ENCODE measurements around the gene FUT8.

FUT8 gene

GRCh38 chr14:65771271-65771670 lies 358.7 kb downstream of the FUT8 start:
- H3K36me3 ChIP-seq (ENCODE audit: low read depth), result no peaks in the 10 kb centered on the region
- no peaks in the 10 kb centered on the region for H3K9me3 ChIP-seq (ENCODE audit: severe bottlenecking)
- DNase-seq (ENCODE audit: low spot score), result no peak
- H3K27me3 ChIP-seq (ENCODE audit: insufficient read depth, poor library complexity, severe bottlenecking), result peaks cover 3% of the 10 kb centered on the region
- ATAC-seq (ENCODE audit: low read depth), result no peak
- no peak overlapping the region for H3K27ac ChIP-seq (ENCODE audit: poor library complexity, severe bottlenecking)
- H3K4me1 ChIP-seq (ENCODE audit: insufficient read depth, poor library complexity, severe bottlenecking), result no peaks in the 10 kb centered on the region
- no peak overlapping the region for H3K4me3 ChIP-seq (ENCODE audit: severe bottlenecking)
- TF ChIP-seq CTCF (IDR thresholded peaks at IDR 0.05; ENCODE audit: poor library complexity, severe bottlenecking), result no peak

- DNase-seq (ENCODE audit: low spot score) (no peak), ATAC-seq (ENCODE audit: low read depth) (no peak)
- no peaks in the 10 kb centered on the region for H3K9me3 ChIP-seq (ENCODE audit: severe bottlenecking)
- H3K4me3 ChIP-seq (ENCODE audit: severe bottlenecking), result no peak overlapping the region
- H3K27ac ChIP-seq (ENCODE audit: poor library complexity, severe bottlenecking), result no peak overlapping the region
- no peak for TF ChIP-seq CTCF (IDR thresholded peaks at IDR 0.05; ENCODE audit: poor library complexity, severe bottlenecking)
- H3K36me3 ChIP-seq (ENCODE audit: low read depth), result no peaks in the 10 kb centered on the region
- H3K27me3 ChIP-seq (ENCODE audit: insufficient read depth, poor library complexity, severe bottlenecking), result peaks cover 3% of the 10 kb centered on the region
- H3K4me1 ChIP-seq (ENCODE audit: insufficient read depth, poor library complexity, severe bottlenecking), result no peaks in the 10 kb centered on the region
Observed at GRCh38 chr14:65772466-65772865, 359.9 kb downstream of the FUT8 start.

- Histone ChIP-seq H3K36me3 (ENCODE audit: low read depth) (no peaks in the 10 kb centered on the region), H3K4me3 (ENCODE audit: severe bottlenecking) (no peak overlapping the region), H3K27me3 (ENCODE audit: insufficient read depth, poor library complexity, severe bottlenecking) (peaks cover 3% of the 10 kb centered on the region), H3K9me3 (ENCODE audit: severe bottlenecking) (no peaks in the 10 kb centered on the region), H3K4me1 (ENCODE audit: insufficient read depth, poor library complexity, severe bottlenecking) (no peaks in the 10 kb centered on the region), H3K27ac (ENCODE audit: poor library complexity, severe bottlenecking) (no peak overlapping the region)
- DNase-seq (ENCODE audit: low spot score) (no peak), ATAC-seq (ENCODE audit: low read depth) (no peak)
- no peak for TF ChIP-seq CTCF (IDR thresholded peaks at IDR 0.05; ENCODE audit: poor library complexity, severe bottlenecking)
Observed at GRCh38 chr14:65772921-65773574, 360.5 kb downstream of the FUT8 start.

- no peak overlapping the region for H3K4me3 ChIP-seq (ENCODE audit: severe bottlenecking)
- DNase-seq (ENCODE audit: low spot score) (no peak), ATAC-seq (ENCODE audit: low read depth) (no peak)
- TF ChIP-seq CTCF (IDR thresholded peaks at IDR 0.05; ENCODE audit: poor library complexity, severe bottlenecking), result no peak
- peaks cover 3% of the 10 kb centered on the region for H3K27me3 ChIP-seq (ENCODE audit: insufficient read depth, poor library complexity, severe bottlenecking)
- H3K4me1 ChIP-seq (ENCODE audit: insufficient read depth, poor library complexity, severe bottlenecking), result no peaks in the 10 kb centered on the region
- H3K9me3 ChIP-seq (ENCODE audit: severe bottlenecking), result no peaks in the 10 kb centered on the region
- H3K36me3 ChIP-seq (ENCODE audit: low read depth), result no peaks in the 10 kb centered on the region
- no peak overlapping the region for H3K27ac ChIP-seq (ENCODE audit: poor library complexity, severe bottlenecking)
Observed at GRCh38 chr14:65774041-65774440, 361.5 kb downstream of the FUT8 start.

- H3K9me3 ChIP-seq (ENCODE audit: severe bottlenecking), result no peaks in the 10 kb centered on the region
- no peak for DNase-seq (ENCODE audit: low spot score)
- H3K36me3 ChIP-seq (ENCODE audit: low read depth), result no peaks in the 10 kb centered on the region
- peaks cover 3% of the 10 kb centered on the region for H3K27me3 ChIP-seq (ENCODE audit: insufficient read depth, poor library complexity, severe bottlenecking)
- H3K27ac ChIP-seq (ENCODE audit: poor library complexity, severe bottlenecking), result no peak overlapping the region
- no peaks in the 10 kb centered on the region for H3K4me1 ChIP-seq (ENCODE audit: insufficient read depth, poor library complexity, severe bottlenecking)
- no peak for TF ChIP-seq CTCF (IDR thresholded peaks at IDR 0.05; ENCODE audit: poor library complexity, severe bottlenecking)
- no peak for ATAC-seq (ENCODE audit: low read depth)
- H3K4me3 ChIP-seq (ENCODE audit: severe bottlenecking), result no peak overlapping the region
Observed at GRCh38 chr14:65776193-65776852, 363.8 kb downstream of the FUT8 start.

All from RWPE2 (cell line).